Activated T-helper 2 cell treated with anti-CD3 and anti-CD28 coated beads, Interferon-gamma antibody, Interleukin-2, Interleukin-4, amounts not matched to agents 10 μg/mL and 5 μg/mL and 100 μg/mL, durations not matched to agents 14 hours and 24 hours and 36 hours (primary cell): ENCODE results near the gene LRCOL1. TPM values are rescaled to one million over a fixed set of nuclear protein-coding genes. Genes with fewer than 3 reads are reported as not detected.

Source experiments
- DNase-seq: peaks from one replicate; pipeline ENCODE4 v3.0.0; 2021; ENCODE audit warnings: low spot score
- H3K27ac Mint-ChIP-seq: one replicate; pipeline ENCODE4 v1.8.0; 2021; ENCODE audit warnings: mixed read lengths
- H3K27me3 Mint-ChIP-seq: one replicate; pipeline ENCODE4 v1.8.0; 2021; ENCODE audit warnings: low read depth, mixed read lengths
- H3K36me3 Mint-ChIP-seq: one replicate; pipeline ENCODE4 v1.8.0; 2021; ENCODE audit warnings: low read depth, mixed read lengths
- H3K4me1 Mint-ChIP-seq: one replicate; pipeline ENCODE4 v1.8.0; 2021; ENCODE audit warnings: low read depth, mixed read lengths
- H3K4me3 Mint-ChIP-seq: one replicate; pipeline ENCODE4 v1.8.0; 2021; ENCODE audit warnings: low read depth, mild to moderate bottlenecking, moderate library complexity, mixed read lengths
- H3K9me3 Mint-ChIP-seq: one replicate; pipeline ENCODE4 v1.8.0; 2021; ENCODE audit warnings: mixed read lengths
- intact Hi-C: fragments of 100-400 bp; cut with micrococcal nuclease; formaldehyde crosslinking; loops from one replicate; pipeline ENCODE4 v1.15.1; 2023
- total RNA-seq: library from RNA; stranded (reverse); gene quantifications from 2 replicates; pipeline ENCODE4 v1.2.3, GENCODE V29; 2022

The LRCOL1 gene
- total RNA-seq, 1 donor from 2014 or later, result not detected

GRCh38 chr12:132555686-132556085 lies 54.7 kb downstream of the LRCOL1 start:
- no peaks in the 10 kb centered on the region for H3K9me3 Mint-ChIP-seq
- H3K27me3 Mint-ChIP-seq, result peaks cover 6% of the 10 kb centered on the region
- H3K4me3 Mint-ChIP-seq, result no peak overlapping the region
- intact Hi-C loops, result no loop called here
- DNase-seq, result no peak
- no peaks in the 10 kb centered on the region for H3K36me3 Mint-ChIP-seq
- H3K27ac Mint-ChIP-seq, result no peak overlapping the region
- H3K4me1 Mint-ChIP-seq, result peaks cover 7% of the 10 kb centered on the region

- Mint-ChIP-seq H3K4me1 (peaks cover 7% of the 10 kb centered on the region), H3K27me3 (peaks cover 6% of the 10 kb centered on the region), H3K36me3 (no peaks in the 10 kb centered on the region), H3K27ac (no peak overlapping the region), H3K9me3 (no peaks in the 10 kb centered on the region), H3K4me3 (no peak overlapping the region)
- peak; percentile 20 for DNase-seq
- intact Hi-C loops, result no loop called here
Measured at GRCh38 chr12:132554845-132555630, 55.3 kb downstream of the LRCOL1 start.

Other genes with a start within 250 kb of the LRCOL1 start
- 66.0 and 67.3 TPM in 2 replicates for gene FBRSL1, start 120.4 kb downstream of the LRCOL1 start, total RNA-seq
- not detected in 2 replicates for gene P2RX2, start 8.2 kb upstream of the LRCOL1 start, total RNA-seq
- 152 and 159 TPM in 2 replicates for gene POLE, start 76.8 kb upstream of the LRCOL1 start, total RNA-seq
- gene PXMP2, start 77.0 kb upstream of the LRCOL1 start, total RNA-seq, result 19.1 and 23.2 TPM in 2 replicates
- gene PGAM5, start 100.3 kb upstream of the LRCOL1 start, total RNA-seq, result 78.6 and 80.7 TPM in 2 replicates
- gene ANKLE2, start 151.2 kb upstream of the LRCOL1 start, total RNA-seq, result 143 and 152 TPM in 2 replicates
- 64.5 and 66.2 TPM in 2 replicates for gene GOLGA3, start 218.3 kb upstream of the LRCOL1 start, total RNA-seq